HCT116 (cell line): ENCODE results near the gene DENND5B. TPM values are rescaled to one million over a fixed set of nuclear protein-coding genes. Genes with fewer than 3 reads are reported as not detected.

ENCODE experiments used
- ATAC-seq: fragments of 200-7000 bp; cut with Tn5 transposase; 2 replicates; pipeline ENCODE4 v1.9.1; 2020; ENCODE audit warnings: mild to moderate bottlenecking, moderate library complexity
- BruUV-seq: library from RNA; stranded (reverse); fragments of 400-500 nt; replicated peaks from 2 replicates; lab custom pipeline; 2021; lab: Mats Ljungman, UMichigan
- CTCF ChIA-PET: fragments of 300-600 bp; sonication (Branson Sonifier 250); formaldehyde crosslinking; loops from one replicate; lab custom pipeline; 2021; ENCODE audit warnings: antibody characterized with exemption; lab: Charles Lee
- POLR2A ChIA-PET: fragments of 300-600, 350-600 bp; sonication (Branson Sonifier 250); formaldehyde crosslinking; loops from one replicate; lab custom pipeline; 2021; ENCODE audit warnings: antibody characterized with exemption; lab: Charles Lee
- RAD21 ChIA-PET, 2 experiments: fragments of 300-600 bp; sonication (Branson Sonifier 250); formaldehyde crosslinking; loops; one replicate each; lab custom pipeline; 2023; ENCODE audit warnings: low total read pairs in 2 of 2; ENCODE audit not compliant: uncharacterized antibody in 2 of 2, unreplicated experiment in 2 of 2, low non-redundant PET in 1 of 2; lab: Charles Lee
- DNase-seq: peaks from one replicate; pipeline ENCODE4 v3.0.0-alpha.2; 2010; ENCODE audit warnings: low read depth, low spot score
- H2AFZ ChIP-seq: fragments of 200-600 bp; shearing (Covaris generic), sonication (generic); 2 replicates; pipeline ENCODE4 v1.6.1; 2017; ENCODE audit warnings: low read depth, mixed run types, mixed read lengths, antibody characterized with exemption, low read length; ENCODE audit not compliant: poor library complexity, severe bottlenecking
- H3K27ac ChIP-seq: 2 replicates; pipeline ENCODE4 v1.5.1; 2012; ENCODE audit warnings: low read depth, low read length
- H3K27me3 ChIP-seq: fragments of 200-600 bp; sonication (generic); 2 replicates; pipeline ENCODE4 v1.6.1; 2016; ENCODE audit warnings: mixed run types, low read length, mixed read lengths; ENCODE audit not compliant: insufficient read depth
- H3K36me3 ChIP-seq, 2 experiments: fragments of 200-500 bp in 1 of 2; fragments of 200-600 bp in 1 of 2; sonication (Bioruptor generic) in 1 of 2; sonication (generic) in 1 of 2; 2 replicates each; pipeline versions ENCODE4 v1.5.1 to v1.6.1; 2014 to 2016; ENCODE audit warnings: low read length in 2 of 2, inconsistent platforms in 1 of 2, mixed read lengths in 1 of 2, mixed run types in 1 of 2; ENCODE audit not compliant: insufficient read depth in 2 of 2, control insufficient read depth in 1 of 2
- H3K4me1 ChIP-seq, 2 experiments: fragments of 200-600 bp in 1 of 2; sonication (generic) in 1 of 2; 2 replicates each; pipeline versions ENCODE4 v1.5.1 to v1.6.1; 2012 to 2017; ENCODE audit warnings: low read length in 2 of 2, inconsistent platforms in 1 of 2, mild to moderate bottlenecking in 1 of 2, mixed read lengths in 1 of 2, mixed run types in 1 of 2, moderate library complexity in 1 of 2; ENCODE audit not compliant: insufficient read depth in 2 of 2, control insufficient read depth in 1 of 2
- H3K4me2 ChIP-seq: fragments of 200-600 bp; sonication (generic); 2 replicates; pipeline ENCODE4 v1.6.1; 2017; ENCODE audit warnings: mixed run types, low read length, mixed read lengths
- H3K4me3 ChIP-seq, 2 experiments: fragments of 200-600 bp in 1 of 2; sonication (generic) in 1 of 2; replicated peaks in 1 of 2; 2 replicates each; pipeline ENCODE4 v1.5.1; 2011 to 2016; ENCODE audit warnings: low read length in 2 of 2, control low read depth in 1 of 2, low read depth in 1 of 2, mild to moderate bottlenecking in 1 of 2, mixed read lengths in 1 of 2, mixed run types in 1 of 2
- H3K79me2 ChIP-seq: fragments of 200-600 bp; sonication (generic); 2 replicates; pipeline ENCODE4 v1.6.1; 2017; ENCODE audit warnings: mild to moderate bottlenecking, mixed run types, low read length, moderate library complexity, mixed read lengths; ENCODE audit not compliant: insufficient read depth
- H3K9ac ChIP-seq: fragments of 200-600 bp; sonication (generic); 2 replicates; pipeline ENCODE4 v1.6.1; 2016; ENCODE audit warnings: low read length, mixed read lengths
- H3K9me2 ChIP-seq: fragments of 200-600 bp; sonication (generic), shearing (Covaris generic); 2 replicates; pipeline ENCODE4 v1.6.1; 2017; ENCODE audit warnings: mixed run types, mild to moderate bottlenecking, moderate library complexity; ENCODE audit not compliant: insufficient read depth
- H3K9me3 ChIP-seq, 2 experiments: fragments of 200-500 bp in 1 of 2; fragments of 200-600 bp in 1 of 2; sonication (Bioruptor generic) in 1 of 2; sonication (generic) in 1 of 2; 2 replicates each; pipeline ENCODE4 v1.6.1; 2014 to 2017; ENCODE audit warnings: low read length in 2 of 2, mixed read lengths in 2 of 2, inconsistent platforms in 1 of 2, low read depth in 1 of 2, mild to moderate bottlenecking in 1 of 2, mixed run types in 1 of 2, moderate library complexity in 1 of 2; ENCODE audit not compliant: control insufficient read depth in 1 of 2, insufficient read depth in 1 of 2
- H4K20me1 ChIP-seq: fragments of 200-600 bp; sonication (generic), shearing (Covaris generic); 2 replicates; pipeline ENCODE4 v1.6.1; 2017; ENCODE audit warnings: mixed run types, mild to moderate bottlenecking, moderate library complexity; ENCODE audit not compliant: insufficient read depth
- CBX3 ChIP-seq: IDR thresholded peaks from 2 replicates; pipeline ENCODE4 v1.6.1; 2012; ENCODE audit warnings: low read depth
- CEBPB ChIP-seq: IDR thresholded peaks from 2 replicates; pipeline ENCODE4 v1.6.1; 2012; ENCODE audit warnings: low read depth
- EGR1 ChIP-seq: IDR thresholded peaks from 2 replicates; pipeline ENCODE4 v1.6.1; 2012; ENCODE audit warnings: low read depth
- ELF1 ChIP-seq: IDR thresholded peaks from 2 replicates; pipeline ENCODE4 v1.6.1; 2012; ENCODE audit warnings: low read depth, borderline replicate concordance
- EZH2 ChIP-seq: fragments of 200-600 bp; sonication (generic); IDR thresholded peaks from 2 replicates; pipeline ENCODE4 v1.6.1; 2017; ENCODE audit warnings: antibody characterized with exemption, mixed run types
- FOSL1 ChIP-seq: IDR thresholded peaks from 2 replicates; pipeline ENCODE4 v1.6.1; 2012; ENCODE audit warnings: low read depth
- JUND ChIP-seq: IDR thresholded peaks from 2 replicates; pipeline ENCODE4 v1.6.1; 2012
- POLR2A ChIP-seq: IDR thresholded peaks from 2 replicates; pipeline ENCODE4 v1.7.0; 2011; ENCODE audit warnings: borderline replicate concordance; ENCODE audit not compliant: insufficient read depth, insufficient read length; ENCODE audit errors: extremely low read depth
- REST ChIP-seq: IDR thresholded peaks from 2 replicates; pipeline ENCODE4 v1.6.1; 2012; ENCODE audit warnings: low read depth
- SIN3A ChIP-seq: IDR thresholded peaks from 2 replicates; pipeline ENCODE4 v1.6.1; 2012; ENCODE audit warnings: low read depth
- SP1 ChIP-seq: IDR thresholded peaks from 2 replicates; pipeline ENCODE4 v1.6.1; 2012; ENCODE audit warnings: low read depth
- SRF ChIP-seq: IDR thresholded peaks from 2 replicates; pipeline ENCODE4 v1.6.1; 2012; ENCODE audit warnings: low read depth
- YY1 ChIP-seq: IDR thresholded peaks from 2 replicates; pipeline ENCODE4 v1.6.1; 2011; ENCODE audit warnings: low read length, low read depth, moderate library complexity, mild to moderate bottlenecking; ENCODE audit not compliant: insufficient replicate concordance; ENCODE audit errors: extremely low read depth
- ZNF274 ChIP-seq: fragments of 200-500 bp; sonication (Bioruptor generic); IDR thresholded peaks from 2 replicates; pipeline ENCODE4 v1.6.1; 2014; ENCODE audit warnings: mild to moderate bottlenecking, low read depth, low read length, inconsistent platforms
- intact Hi-C: fragments of 100-400 bp; cut with micrococcal nuclease; formaldehyde crosslinking; loops from 2 replicates; pipeline ENCODE4 v1.10.0; 2022
- total RNA-seq: library from RNA; stranded (reverse); gene quantifications from one replicate; pipeline ENCODE4 v1.2.1, GENCODE V29; 2021; ENCODE audit not compliant: unreplicated experiment

DENND5B gene
- total RNA-seq, 1 experiment from 2014 or later: 19.2 TPM

GRCh38 chr12:31527083-31527482 lies 63.9 kb downstream of the DENND5B start (continued):
- TF ChIP-seq REST (no peak), CEBPB (no peak), SIN3A (no peak), EZH2 (no peak), CBX3 (no peak), FOSL1 (no peak), ZNF274 (no peak)

GRCh38 chr12:31526158-31526546 lies 64.8 kb downstream of the DENND5B start:
- DNase-seq: no peak
- peaks cover 20% of the 10 kb centered on the region for H3K79me2 ChIP-seq
- POLR2A ChIA-PET: no interaction called here
- CTCF ChIA-PET: no interaction called here
- no peak overlapping the region for H3K9ac ChIP-seq
- H3K9me3 ChIP-seq: no peaks in the 10 kb centered on the region
- TF ChIP-seq YY1: no peak
- TF ChIP-seq SP1: no peak
- no peak for TF ChIP-seq SIN3A
- no peak for TF ChIP-seq JUND
- no peak for TF ChIP-seq ELF1
- TF ChIP-seq SRF: no peak
- TF ChIP-seq EGR1: no peak
- TF ChIP-seq POLR2A: no peak
- no peak for TF ChIP-seq FOSL1
- no peak for TF ChIP-seq ZNF274
- H2AFZ ChIP-seq: no peak overlapping the region
- H3K27ac ChIP-seq: no peak overlapping the region
- intact Hi-C loops: no loop called here
- no peaks in the 10 kb centered on the region for H3K36me3 ChIP-seq
- RAD21 ChIA-PET: no interaction called here
- no peaks in the 10 kb centered on the region for H4K20me1 ChIP-seq
- no peaks in the 10 kb centered on the region for H3K27me3 ChIP-seq
- peaks cover 29 to 52% of the 10 kb centered on the region in 2 experiments for H3K4me1 ChIP-seq
- no peak overlapping the region for H3K4me3 ChIP-seq
- ATAC-seq: no peak
- no peak overlapping the region for H3K4me2 ChIP-seq
- no peaks in the 10 kb centered on the region for H3K9me2 ChIP-seq
- no TSS peak for BruUV-seq
